Measurements from ENCODE around the gene TBC1D22A. TPM values are rescaled to one million over a fixed set of nuclear protein-coding genes. Genes with fewer than 3 reads are reported as not detected.

Gene TBC1D22A
- total RNA-seq, 4 donors from 2014 or later = 42.6 to 70.4 (median 55.1) TPM

DNA sequence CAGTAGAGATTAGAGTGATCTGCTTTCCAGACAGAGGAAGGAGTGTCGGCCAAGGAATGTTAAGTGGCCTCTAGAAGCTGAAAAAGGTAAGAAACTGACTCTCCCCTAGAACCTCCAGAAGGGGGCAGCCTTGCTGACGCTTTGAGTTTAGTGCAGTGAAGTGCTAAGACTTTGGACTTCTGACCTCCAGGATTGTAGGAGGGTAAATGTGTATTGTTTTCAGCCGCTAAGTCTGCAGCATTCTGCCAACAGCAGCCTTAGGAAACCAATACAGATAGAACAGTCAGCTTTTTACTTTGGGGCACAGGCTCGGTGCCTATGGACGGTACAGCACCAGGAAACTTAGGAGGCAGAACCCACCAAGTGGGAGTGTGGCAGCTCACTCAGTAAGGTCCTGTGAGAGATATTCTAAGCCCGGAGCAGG, 3.6 kb upstream of the TBC1D22A start:
- H3K27ac ChIP-seq = peak overlapping the region in 3 of 4 donors; percentile 30 to 75 (median 66)
- DNase-seq = peak; percentile 55 to 90 (median 63)
- H3K27me3 ChIP-seq = no peaks in the 10 kb centered on the region
- H3K36me3 ChIP-seq = no peaks in the 10 kb centered on the region
- peak overlapping the region in 1 of 4 donors; percentile 1 for H3K4me3 ChIP-seq
- TF ChIP-seq, protein P1, sequence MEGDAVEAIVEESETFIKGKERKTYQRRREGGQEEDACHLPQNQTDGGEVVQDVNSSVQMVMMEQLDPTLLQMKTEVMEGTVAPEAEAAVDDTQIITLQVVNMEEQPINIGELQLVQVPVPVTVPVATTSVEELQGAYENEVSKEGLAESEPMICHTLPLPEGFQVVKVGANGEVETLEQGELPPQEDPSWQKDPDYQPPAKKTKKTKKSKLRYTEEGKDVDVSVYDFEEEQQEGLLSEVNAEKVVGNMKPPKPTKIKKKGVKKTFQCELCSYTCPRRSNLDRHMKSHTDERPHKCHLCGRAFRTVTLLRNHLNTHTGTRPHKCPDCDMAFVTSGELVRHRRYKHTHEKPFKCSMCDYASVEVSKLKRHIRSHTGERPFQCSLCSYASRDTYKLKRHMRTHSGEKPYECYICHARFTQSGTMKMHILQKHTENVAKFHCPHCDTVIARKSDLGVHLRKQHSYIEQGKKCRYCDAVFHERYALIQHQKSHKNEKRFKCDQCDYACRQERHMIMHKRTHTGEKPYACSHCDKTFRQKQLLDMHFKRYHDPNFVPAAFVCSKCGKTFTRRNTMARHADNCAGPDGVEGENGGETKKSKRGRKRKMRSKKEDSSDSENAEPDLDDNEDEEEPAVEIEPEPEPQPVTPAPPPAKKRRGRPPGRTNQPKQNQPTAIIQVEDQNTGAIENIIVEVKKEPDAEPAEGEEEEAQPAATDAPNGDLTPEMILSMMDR (IDR thresholded peaks at IDR 0.05) = peak; percentile 46 to 93 (median 80)
- TF ChIP-seq POLR2A (IDR thresholded peaks at IDR 0.05) = peak in 1 of 2 donors; percentile 8
- peaks cover 0 to 4% (median 2%) of the 10 kb centered on the region in 4 donors for H3K9me3 ChIP-seq
- H3K4me1 ChIP-seq = peaks cover 0 to 46% (median 10%) of the 10 kb centered on the region in 4 donors

DNA sequence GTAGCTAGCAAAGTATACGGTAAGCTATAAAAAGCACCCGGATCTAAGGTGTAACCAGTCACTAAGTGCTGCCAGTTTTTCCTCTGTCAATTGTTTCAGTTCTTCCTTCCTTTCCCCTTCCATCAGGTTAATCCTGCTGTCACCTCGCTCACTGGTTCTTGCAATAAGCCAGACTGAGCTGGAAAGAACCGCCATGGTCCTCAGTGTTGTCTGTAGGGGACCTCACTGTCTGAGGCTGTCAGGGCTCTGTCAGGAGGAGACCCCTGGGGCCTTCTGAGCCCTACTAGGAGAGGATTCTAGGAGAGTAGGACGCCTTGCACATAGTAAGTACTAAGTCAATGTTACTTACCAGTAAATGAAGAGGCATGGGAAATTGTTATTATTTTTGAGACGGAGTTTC, 1.4 kb upstream of the TBC1D22A start:
- H3K27ac ChIP-seq = no peak overlapping the region
- no peaks in the 10 kb centered on the region for H3K27me3 ChIP-seq
- TF ChIP-seq, protein P1 (IDR thresholded peaks at IDR 0.05) = no peak
- no peak for TF ChIP-seq POLR2A (IDR thresholded peaks at IDR 0.05)

DNA sequence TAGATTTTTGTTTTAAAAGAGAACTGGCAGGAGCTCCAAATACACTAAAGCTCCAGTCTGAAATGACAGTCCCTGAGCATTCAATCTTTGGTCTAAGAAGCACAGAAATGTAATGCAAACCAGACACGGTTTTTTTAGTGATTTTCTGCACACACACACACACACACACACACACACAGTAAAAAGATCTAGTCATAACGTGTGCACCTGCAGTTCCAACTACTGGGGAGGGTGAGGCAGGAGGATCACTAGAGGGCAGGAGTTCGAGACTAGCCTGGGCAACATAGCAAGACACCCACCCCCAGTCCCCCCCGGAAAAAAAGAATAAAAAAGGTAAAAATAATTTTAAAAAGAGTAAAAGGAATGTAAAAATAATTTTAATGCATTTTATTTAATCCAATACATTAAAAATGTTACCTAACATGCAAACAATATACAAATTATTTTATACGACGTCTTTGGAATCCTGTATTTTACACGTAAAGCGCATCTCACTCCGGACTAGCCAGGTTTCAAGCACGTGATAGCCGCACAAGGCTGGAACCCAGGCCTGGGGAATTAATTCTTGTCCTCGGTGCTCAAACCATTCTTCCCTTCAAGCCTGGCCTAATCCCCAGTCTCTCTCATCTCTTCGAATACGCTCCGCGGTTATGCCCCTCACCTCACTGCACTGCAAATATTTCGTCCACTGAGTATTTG, 762 bp upstream of the TBC1D22A start:
- H3K36me3 ChIP-seq = peaks cover 0 to 5% (median 0%) of the 10 kb centered on the region in 3 donors
- H3K9me3 ChIP-seq = no peaks in the 10 kb centered on the region
- DNase-seq = no peak
- H3K27me3 ChIP-seq = no peaks in the 10 kb centered on the region
- peaks cover 0 to 48% (median 8%) of the 10 kb centered on the region in 4 donors for H3K4me1 ChIP-seq
- TF ChIP-seq, protein P1 (IDR thresholded peaks at IDR 0.05) = no peak
- no peak for TF ChIP-seq POLR2A (IDR thresholded peaks at IDR 0.05)
- peak overlapping the region; percentile 78 to 98 (median 92) for H3K4me3 ChIP-seq
- H3K27ac ChIP-seq = peak overlapping the region; percentile 94 to 99 (median 95)

More for the DNA sequence above, 1.4 kb upstream of the TBC1D22A start:
- no peak for DNase-seq
- H3K9me3 ChIP-seq = peaks cover 0 to 4% (median under 1%) of the 10 kb centered on the region in 4 donors
- H3K36me3 ChIP-seq = no peaks in the 10 kb centered on the region
- H3K4me1 ChIP-seq = peaks cover 0 to 48% (median 8%) of the 10 kb centered on the region in 4 donors
- H3K4me3 ChIP-seq = no peak overlapping the region

DNA sequence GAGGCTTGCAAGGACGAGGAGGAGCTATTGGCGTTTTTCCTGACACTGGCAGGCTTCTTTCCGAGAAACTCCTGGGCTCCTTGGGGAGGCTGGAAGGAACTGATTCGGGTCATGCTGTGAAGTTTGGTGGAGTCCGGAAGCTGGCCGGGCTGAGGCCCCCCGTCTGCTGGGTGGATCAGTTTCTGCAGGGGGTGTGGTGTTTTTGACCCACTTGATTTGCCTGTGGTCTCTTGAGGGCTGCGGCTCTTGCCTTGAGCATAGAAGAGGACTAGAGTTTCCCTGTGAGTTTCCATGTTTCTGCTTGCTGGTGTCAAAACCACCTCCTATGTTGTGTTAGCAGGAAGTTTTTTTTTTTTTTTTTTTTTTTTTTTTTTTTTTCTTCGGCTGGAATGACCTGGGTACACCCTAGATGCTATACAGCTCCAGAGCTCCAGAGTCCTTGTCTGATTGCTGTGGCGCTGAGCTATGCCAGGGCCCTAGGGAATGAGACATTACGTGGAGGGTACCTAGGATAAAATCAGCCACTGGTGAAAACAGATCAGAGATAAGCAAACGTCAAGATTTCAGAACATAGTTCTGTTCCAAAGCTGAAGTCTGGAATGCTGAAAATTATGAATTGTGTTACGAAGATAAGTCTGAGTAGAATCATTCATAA, 728 bp downstream of the TBC1D22A start:
- TF ChIP-seq, protein P1 (IDR thresholded peaks at IDR 0.05) = no peak
- TF ChIP-seq POLR2A (IDR thresholded peaks at IDR 0.05) = peak in 1 of 2 donors; percentile 8
- H3K4me1 ChIP-seq = peaks cover 0 to 56% (median 11%) of the 10 kb centered on the region in 4 donors

DNA sequence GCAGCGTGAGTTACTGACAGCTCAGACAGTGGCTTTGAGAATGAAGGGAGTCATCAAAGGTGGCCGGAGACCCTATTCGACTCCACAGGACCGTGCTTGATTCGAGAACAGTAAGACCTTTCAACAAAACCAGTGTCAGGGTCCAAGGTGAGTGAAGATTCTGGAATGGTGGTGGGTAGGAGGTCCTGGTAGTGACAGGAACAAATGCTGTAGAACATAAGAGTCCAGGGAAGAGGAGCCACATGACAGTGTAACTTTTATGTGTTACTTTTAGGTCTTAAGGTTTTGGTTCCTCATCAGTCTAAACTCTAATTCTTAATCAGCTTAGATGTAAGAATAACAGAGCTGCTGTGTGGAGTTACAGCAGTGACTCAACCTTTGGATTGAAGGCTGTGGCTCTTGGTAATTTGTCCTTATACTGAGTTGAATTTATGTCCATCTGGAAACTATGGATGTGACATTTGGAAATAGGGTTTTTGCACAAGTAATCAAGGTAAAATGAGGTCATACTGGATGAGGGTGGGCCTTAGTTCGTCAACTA, 1.8 kb downstream of the TBC1D22A start:
- H3K4me3 ChIP-seq = peak overlapping the region in 2 of 4 donors; percentile 10 to 93
- H3K36me3 ChIP-seq = peaks cover 0 to 10% (median 0%) of the 10 kb centered on the region in 3 donors
- peaks cover 0 to 48% (median 15%) of the 10 kb centered on the region in 4 donors for H3K4me1 ChIP-seq
- H3K27me3 ChIP-seq = no peaks in the 10 kb centered on the region
- no peak for DNase-seq
- no peaks in the 10 kb centered on the region for H3K9me3 ChIP-seq
- TF ChIP-seq, protein P1 (IDR thresholded peaks at IDR 0.05) = no peak
- no peak for TF ChIP-seq POLR2A (IDR thresholded peaks at IDR 0.05)
- H3K27ac ChIP-seq = peak overlapping the region in 3 of 4 donors; percentile 36 to 99 (median 95)

More for the DNA sequence above, 728 bp downstream of the TBC1D22A start:
- peak; percentile 73 to 89 (median 86) for DNase-seq
- H3K27ac ChIP-seq = peak overlapping the region; percentile 94 to 99 (median 95)
- H3K9me3 ChIP-seq = no peaks in the 10 kb centered on the region
- H3K36me3 ChIP-seq = peaks cover 0 to 10% (median 0%) of the 10 kb centered on the region in 3 donors
- H3K27me3 ChIP-seq = no peaks in the 10 kb centered on the region
- peak overlapping the region; percentile 78 to 98 (median 92) for H3K4me3 ChIP-seq

Measured in Peyer's patch (tissue), 4 donors.